DND-41 (cell line): Measurements from ENCODE around the gene PARD6G.

Source experiments
- ATAC-seq: fragments of 200-7000 bp; cut with Tn5 transposase; 3 replicates; pipeline ENCODE4 v1.9.1; 2021; ENCODE audit warnings: low read depth; ENCODE audit not compliant: insufficient read depth
- DNase-seq: peaks from one replicate; pipeline ENCODE4 v3.0.0-alpha.2; 2020
- H2AFZ ChIP-seq: 2 replicates; pipeline ENCODE4 v1.6.0; 2012; ENCODE audit warnings: low read depth, low read length
- H3K27ac ChIP-seq: 2 replicates; pipeline ENCODE4 v1.5.1; 2012; ENCODE audit warnings: low read length, inconsistent platforms
- H3K27me3 ChIP-seq: fragments of 200-600 bp; sonication (generic); 2 replicates; pipeline ENCODE4 v1.6.0; 2012; ENCODE audit warnings: low read length, mild to moderate bottlenecking, inconsistent platforms; ENCODE audit not compliant: insufficient read depth, poor library complexity
- H3K36me3 ChIP-seq: 2 replicates; pipeline ENCODE4 v1.5.1; 2012; ENCODE audit warnings: low read length, inconsistent platforms; ENCODE audit not compliant: insufficient read depth
- H3K4me1 ChIP-seq: 2 replicates; pipeline ENCODE4 v1.5.1; 2012; ENCODE audit warnings: mild to moderate bottlenecking, low read length; ENCODE audit not compliant: insufficient read depth
- H3K4me2 ChIP-seq: 2 replicates; pipeline ENCODE4 v1.6.0; 2012; ENCODE audit warnings: mild to moderate bottlenecking, moderate library complexity, low read length, inconsistent platforms; ENCODE audit not compliant: insufficient read depth
- H3K4me3 ChIP-seq, 2 experiments: fragments of 200-600 bp in 1 of 2; shearing (Covaris generic) in 1 of 2; 2 replicates each; pipeline ENCODE4 v1.5.1; 2012 to 2016; ENCODE audit warnings: inconsistent platforms in 2 of 2, low read length in 2 of 2, mild to moderate bottlenecking in 2 of 2, low read depth in 1 of 2, moderate library complexity in 1 of 2
- H3K79me2 ChIP-seq: 2 replicates; pipeline ENCODE4 v1.6.0; 2012; ENCODE audit warnings: low read length, inconsistent platforms; ENCODE audit not compliant: insufficient read depth
- H3K9ac ChIP-seq: 2 replicates; pipeline ENCODE4 v1.6.0; 2012; ENCODE audit warnings: low read depth, mild to moderate bottlenecking, inconsistent platforms, low read length, moderate library complexity
- H3K9me3 ChIP-seq: 2 replicates; pipeline ENCODE4 v1.5.1; 2012; ENCODE audit warnings: low read length, moderate library complexity, mild to moderate bottlenecking, inconsistent platforms; ENCODE audit not compliant: insufficient read depth, severe bottlenecking
- H4K20me1 ChIP-seq: 2 replicates; pipeline ENCODE4 v1.6.0; 2012; ENCODE audit warnings: low read length; ENCODE audit not compliant: insufficient read depth
- CTCF ChIP-seq: IDR thresholded peaks from 2 replicates; pipeline ENCODE4 v1.5.1; 2012; ENCODE audit warnings: borderline replicate concordance, low read length, moderate library complexity, mild to moderate bottlenecking; ENCODE audit not compliant: poor library complexity, severe bottlenecking; ENCODE audit errors: extremely low read depth
- EZH2 ChIP-seq: IDR thresholded peaks from 3 replicates; pipeline ENCODE4 v1.6.1; 2012; ENCODE audit warnings: borderline replicate concordance, low read depth, mild to moderate bottlenecking, moderate library complexity, low read length, inconsistent platforms; ENCODE audit not compliant: severe bottlenecking

PARD6G gene

GRCh38 chr18:80140455-80140985 lies 106.8 kb downstream of the PARD6G start:
- ATAC-seq (no peak), DNase-seq (no peak)
- no peak overlapping the region for H3K9ac ChIP-seq
- TF ChIP-seq EZH2 (no peak), CTCF (no peak)
- peaks cover 44% of the 10 kb centered on the region for H3K36me3 ChIP-seq
- H3K27me3 ChIP-seq = no peaks in the 10 kb centered on the region
- no peaks in the 10 kb centered on the region for H3K79me2 ChIP-seq
- H4K20me1 ChIP-seq = peaks cover 29% of the 10 kb centered on the region
- no peak overlapping the region for H3K4me2 ChIP-seq
- no peaks in the 10 kb centered on the region for H3K9me3 ChIP-seq
- no peaks in the 10 kb centered on the region for H3K4me1 ChIP-seq
- H3K4me3 ChIP-seq = no peak overlapping the region
- no peak overlapping the region for H3K27ac ChIP-seq
- no peak overlapping the region for H2AFZ ChIP-seq

GRCh38 chr18:80137976-80138375 lies 109.3 kb downstream of the PARD6G start:
- H2AFZ ChIP-seq = no peak overlapping the region
- no peak overlapping the region for H3K4me3 ChIP-seq
- H3K4me1 ChIP-seq = no peaks in the 10 kb centered on the region
- H3K27ac ChIP-seq = no peak overlapping the region
- peaks cover 69% of the 10 kb centered on the region for H3K36me3 ChIP-seq
- no peaks in the 10 kb centered on the region for H3K9me3 ChIP-seq
- H3K9ac ChIP-seq = no peak overlapping the region
- peaks cover 3% of the 10 kb centered on the region; the same call in 1 of the 2 replicates for H3K79me2 ChIP-seq
- H3K4me2 ChIP-seq = no peak overlapping the region
- peaks cover 39% of the 10 kb centered on the region for H4K20me1 ChIP-seq
- no peak for ATAC-seq
- no peaks in the 10 kb centered on the region for H3K27me3 ChIP-seq
- TF ChIP-seq CTCF = no peak
- TF ChIP-seq EZH2 = no peak
- no peak for DNase-seq

GRCh38 chr18:80137137-80137536 lies 110.2 kb downstream of the PARD6G start:
- no peak for DNase-seq
- no peaks in the 10 kb centered on the region for H3K9me3 ChIP-seq
- no peak overlapping the region for H3K4me3 ChIP-seq
- no peaks in the 10 kb centered on the region for H3K4me1 ChIP-seq
- H3K79me2 ChIP-seq = peaks cover 5% of the 10 kb centered on the region
- no peak for ATAC-seq
- H2AFZ ChIP-seq = no peak overlapping the region
- TF ChIP-seq EZH2 (no peak), CTCF (no peak)
- H4K20me1 ChIP-seq = peaks cover 42% of the 10 kb centered on the region
- H3K27me3 ChIP-seq = no peaks in the 10 kb centered on the region
- H3K36me3 ChIP-seq = peaks cover 73% of the 10 kb centered on the region
- no peak overlapping the region for H3K27ac ChIP-seq
- H3K4me2 ChIP-seq = no peak overlapping the region
- no peak overlapping the region for H3K9ac ChIP-seq

GRCh38 chr18:80136679-80137078 lies 110.6 kb downstream of the PARD6G start:
- TF ChIP-seq EZH2 (no peak), CTCF (no peak)
- no peak for ATAC-seq
- Histone ChIP-seq H3K27ac (no peak overlapping the region), H3K79me2 (peaks cover 8% of the 10 kb centered on the region), H3K4me3 (no peak overlapping the region), H2AFZ (no peak overlapping the region), H3K9ac (no peak overlapping the region), H4K20me1 (peaks cover 39% of the 10 kb centered on the region), H3K4me2 (no peak overlapping the region), H3K9me3 (no peaks in the 10 kb centered on the region), H3K4me1 (no peaks in the 10 kb centered on the region), H3K36me3 (peaks cover 76% of the 10 kb centered on the region), H3K27me3 (no peaks in the 10 kb centered on the region)
- no peak for DNase-seq
